NCI-H524 treated with DMSO at 0.1 percent for 48 hours (cell line): ENCODE measurements around the gene PLXNB3.
"Not testable (repeated sequence)": the region's sequence is repeated elsewhere in the genome, so short reads cannot be mapped to it uniquely, and the experiment has no call there.

ENCODE experiments used
- DNase-seq: peaks from one replicate; lab custom pipeline; 2025; lab: John Stamatoyannopoulos, UW

PLXNB3 gene

GRCh38 chrX:153732401-153732800 is 31.6 kb upstream of the PLXNB3 start:
- DNase-seq, result no peak

- DNase-seq, result no peak
Observed at GRCh38 chrX:153733651-153734240, 30.3 kb upstream of the PLXNB3 start.

- DNase-seq, result no peak
Observed at GRCh38 chrX:153734871-153735270, 29.2 kb upstream of the PLXNB3 start.

GRCh38 chrX:153735274-153735673 is 28.8 kb upstream of the PLXNB3 start:
- no peak for DNase-seq

GRCh38 chrX:153736071-153736820 is 27.8 kb upstream of the PLXNB3 start:
- DNase-seq, result no peak

- DNase-seq, result no peak
Observed at GRCh38 chrX:153736871-153737441, 27.1 kb upstream of the PLXNB3 start.

GRCh38 chrX:153738056-153738605 is 25.9 kb upstream of the PLXNB3 start:
- DNase-seq, result no peak

GRCh38 chrX:153739754-153740486 is 24.1 kb upstream of the PLXNB3 start:
- no peak for DNase-seq

GRCh38 chrX:153740631-153741222 is 23.3 kb upstream of the PLXNB3 start:
- DNase-seq, result no peak

GRCh38 chrX:153741446-153741845 is 22.6 kb upstream of the PLXNB3 start:
- no peak for DNase-seq

GRCh38 chrX:153742111-153742510 is 21.9 kb upstream of the PLXNB3 start:
- not testable (repeated sequence) for DNase-seq

GRCh38 chrX:153742796-153743467 is 21.1 kb upstream of the PLXNB3 start:
- not testable (repeated sequence) for DNase-seq

- not testable (repeated sequence) for DNase-seq
Observed at GRCh38 chrX:153743468-153744209, 20.4 kb upstream of the PLXNB3 start.

- no peak for DNase-seq
Observed at GRCh38 chrX:153744210-153745066, 19.6 kb upstream of the PLXNB3 start.

- DNase-seq, result not testable (repeated sequence)
Observed at GRCh38 chrX:153745067-153745433, 19.0 kb upstream of the PLXNB3 start.

GRCh38 chrX:153746359-153746758 is 17.7 kb upstream of the PLXNB3 start:
- DNase-seq, result no peak

- DNase-seq, result not testable (repeated sequence)
Observed at GRCh38 chrX:153746991-153747390, 17.1 kb upstream of the PLXNB3 start.

GRCh38 chrX:153749017-153749416 is 15.0 kb upstream of the PLXNB3 start:
- not testable (repeated sequence) for DNase-seq

- no peak for DNase-seq
Observed at GRCh38 chrX:153750127-153750774, 13.8 kb upstream of the PLXNB3 start.
